ENCODE data around the gene BATF.
A peak's percentile ranks its signal among the peaks of the same experiment; 100 is the strongest.
"Not testable (repeated sequence)": the region's sequence is repeated elsewhere in the genome, so short reads cannot be mapped to it uniquely, and the experiment has no call there.

BATF gene

GRCh38 chr14:75522224-75522982, at the start of gene BATF:
Gene BATF (plus strand): TSS chr14:75522469. CDS start chr14:75522683, 214 bp downstream.
- Mint-ChIP-seq H3K9me3 (no peaks in the 10 kb centered on the region), H3K4me3 (peak within 1 kb of the TSS; percentile 97), H3K27ac (peak within 1 kb of the TSS; percentile 99), H3K36me3 (ENCODE audit: low read depth) (peaks cover 42% of the 10 kb centered on the region), H3K27me3 (no peaks in the 10 kb centered on the region), H3K4me1 (peaks cover 66% of the 10 kb centered on the region)
- peak; percentile 74 for ATAC-seq
- peak; percentile 69 for DNase-seq

GRCh38 chr14:75474127-75474526, 48.1 kb upstream of the BATF start:
- H3K27ac Mint-ChIP-seq; H3K4me1 Mint-ChIP-seq; H3K36me3 Mint-ChIP-seq (ENCODE audit: low read depth); H3K27me3 Mint-ChIP-seq; H3K9me3 Mint-ChIP-seq; DNase-seq; ATAC-seq; H3K4me3 Mint-ChIP-seq: not testable (repeated sequence)

DNA sequence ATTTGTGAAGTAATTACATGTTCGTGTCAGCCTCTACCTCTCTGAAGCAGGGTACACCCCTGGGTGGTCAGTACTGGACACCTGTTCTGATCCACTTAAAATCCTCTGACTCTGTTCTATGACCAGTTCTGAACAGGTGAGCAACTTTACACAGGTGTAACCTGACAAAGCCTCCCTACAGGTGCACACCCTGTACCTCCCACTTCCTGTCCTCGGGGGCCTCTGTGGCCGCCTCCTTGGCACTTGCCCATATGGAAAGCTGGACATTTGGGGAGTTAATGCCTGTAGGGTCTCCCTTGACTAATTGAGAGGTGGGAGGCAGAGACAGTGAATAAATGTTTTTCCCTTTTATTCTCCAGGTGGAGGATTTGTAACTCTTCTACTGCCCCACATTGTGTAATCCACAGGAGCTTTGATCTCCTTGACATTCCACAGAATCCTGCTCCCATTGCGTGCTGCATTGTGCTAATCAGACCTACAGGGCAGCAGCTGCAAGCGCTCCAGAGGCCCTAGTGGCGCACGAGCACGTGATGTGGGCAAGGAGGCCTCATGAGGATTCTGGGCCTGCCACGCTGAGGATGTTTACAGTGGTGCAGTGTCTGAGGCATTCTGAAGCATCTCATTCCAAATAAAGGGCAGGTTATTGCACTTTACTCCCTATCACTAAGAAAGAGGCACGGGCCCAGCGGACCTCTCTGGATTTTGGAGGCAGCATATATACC, 45.8 kb upstream of the BATF start:
- Mint-ChIP-seq H3K27ac (no peak overlapping the region), H3K36me3 (ENCODE audit: low read depth) (no peaks in the 10 kb centered on the region), H3K27me3 (peaks cover 5% of the 10 kb centered on the region), H3K9me3 (no peaks in the 10 kb centered on the region), H3K4me1 (no peaks in the 10 kb centered on the region), H3K4me3 (no peak overlapping the region)
- ATAC-seq (no peak), DNase-seq (no peak)

DNA sequence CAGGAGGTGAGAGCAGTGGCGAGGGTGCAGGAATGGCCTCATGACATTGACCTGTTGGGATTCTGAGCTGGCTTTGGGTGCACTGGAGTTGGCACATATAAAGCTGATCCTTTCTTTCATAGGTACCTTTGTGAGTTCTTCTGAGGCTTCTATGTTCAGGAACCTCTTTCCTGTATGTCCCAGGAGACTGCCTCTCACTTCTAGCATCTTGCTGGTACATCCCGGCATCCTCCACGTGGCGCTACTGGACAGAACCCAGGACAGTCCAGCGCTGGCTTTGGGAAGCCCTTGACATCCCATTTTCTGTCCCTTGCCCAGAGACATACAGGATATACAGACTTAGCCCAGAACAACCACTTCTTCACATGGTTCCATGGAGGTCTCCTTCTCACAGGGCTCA, 44.4 kb upstream of the BATF start:
- ATAC-seq (no peak), DNase-seq (no peak)
- Mint-ChIP-seq H3K36me3 (ENCODE audit: low read depth) (no peaks in the 10 kb centered on the region), H3K4me1 (no peaks in the 10 kb centered on the region), H3K9me3 (no peaks in the 10 kb centered on the region), H3K4me3 (no peak overlapping the region), H3K27ac (no peak overlapping the region), H3K27me3 (peaks cover 5% of the 10 kb centered on the region)

- no peaks in the 10 kb centered on the region for H3K9me3 Mint-ChIP-seq
- no peak for ATAC-seq
- no peak overlapping the region for H3K27ac Mint-ChIP-seq
- H3K4me1 Mint-ChIP-seq: no peaks in the 10 kb centered on the region
- no peak for DNase-seq
- no peaks in the 10 kb centered on the region for H3K36me3 Mint-ChIP-seq (ENCODE audit: low read depth)
- H3K4me3 Mint-ChIP-seq: no peak overlapping the region
- peaks cover 4% of the 10 kb centered on the region for H3K27me3 Mint-ChIP-seq
These were observed 42.3 kb upstream of the BATF start for GRCh38 chr14:75479770-75480600.

DNA sequence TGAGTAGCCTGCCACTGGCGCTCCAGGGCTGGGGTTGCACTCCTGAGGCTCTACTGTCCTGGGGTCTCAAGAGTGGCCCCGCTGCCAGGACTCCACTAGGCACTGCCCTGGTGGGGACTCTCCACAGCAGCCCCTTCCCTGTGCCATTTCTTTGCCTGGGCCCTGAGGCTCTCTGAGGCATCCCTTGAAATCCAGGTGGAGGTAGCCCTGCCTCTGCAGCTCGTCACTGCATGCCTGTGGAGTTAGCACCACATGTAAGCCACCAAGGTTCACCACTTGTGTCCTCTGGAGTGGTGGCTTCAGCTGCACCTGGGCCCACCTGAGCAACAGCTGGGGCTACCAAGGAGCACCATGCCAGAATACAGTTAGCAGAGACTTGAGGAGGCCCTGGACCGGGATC, 39.9 kb upstream of the BATF start:
- no peaks in the 10 kb centered on the region for H3K36me3 Mint-ChIP-seq (ENCODE audit: low read depth)
- peaks cover 14% of the 10 kb centered on the region for H3K4me1 Mint-ChIP-seq
- no peak overlapping the region for H3K27ac Mint-ChIP-seq
- DNase-seq (no peak), ATAC-seq (no peak)
- H3K9me3 Mint-ChIP-seq: no peaks in the 10 kb centered on the region
- no peak overlapping the region for H3K4me3 Mint-ChIP-seq
- peaks cover 9% of the 10 kb centered on the region for H3K27me3 Mint-ChIP-seq

DNA sequence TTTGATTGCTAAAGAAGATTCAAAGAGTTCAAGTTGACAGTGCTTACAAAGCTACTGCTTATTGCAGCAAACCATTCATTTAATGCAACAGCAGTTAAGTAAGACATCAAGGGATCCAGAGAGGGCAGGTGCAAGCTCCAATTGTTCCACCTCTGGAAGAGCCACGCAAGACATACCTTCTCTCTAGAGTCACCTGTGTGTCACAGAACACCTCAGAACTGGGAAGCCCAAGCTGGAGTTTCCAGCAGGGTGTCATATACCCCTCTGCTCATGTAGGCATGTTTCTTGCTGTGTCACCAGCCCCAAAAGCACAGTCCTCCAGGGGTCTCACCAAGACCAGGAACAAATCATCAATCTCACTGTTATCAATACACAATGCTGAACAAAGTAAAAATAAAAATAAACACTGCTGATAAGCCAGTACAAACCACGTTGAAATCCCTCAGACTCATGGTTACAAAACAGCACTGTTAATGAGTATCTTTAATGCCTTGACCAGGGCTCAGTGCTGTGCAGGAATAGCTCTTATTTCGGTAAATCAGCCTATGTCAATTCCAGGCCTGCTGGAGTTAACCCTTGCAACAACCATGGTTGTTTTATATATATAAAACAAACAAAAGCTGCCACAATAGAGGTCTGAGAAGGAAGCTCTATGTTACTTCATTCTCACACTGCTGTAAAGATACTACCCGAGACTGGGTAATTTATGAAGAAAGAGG, 37.4 kb upstream of the BATF start:
- ATAC-seq (no peak), DNase-seq (no peak)
- H3K27me3 Mint-ChIP-seq: peaks cover 8% of the 10 kb centered on the region
- no peaks in the 10 kb centered on the region for H3K9me3 Mint-ChIP-seq
- no peaks in the 10 kb centered on the region for H3K36me3 Mint-ChIP-seq (ENCODE audit: low read depth)
- peaks cover 30% of the 10 kb centered on the region for H3K4me1 Mint-ChIP-seq
- H3K27ac Mint-ChIP-seq: no peak overlapping the region
- no peak overlapping the region for H3K4me3 Mint-ChIP-seq

- Mint-ChIP-seq H3K27me3 (peaks cover 6% of the 10 kb centered on the region), H3K36me3 (ENCODE audit: low read depth) (no peaks in the 10 kb centered on the region), H3K4me1 (peaks cover 31% of the 10 kb centered on the region), H3K27ac (no peak overlapping the region), H3K4me3 (no peak overlapping the region), H3K9me3 (no peaks in the 10 kb centered on the region)
- DNase-seq (no peak), ATAC-seq (no peak)
These were observed 36.0 kb upstream of the BATF start for GRCh38 chr14:75486318-75486717.

DNA sequence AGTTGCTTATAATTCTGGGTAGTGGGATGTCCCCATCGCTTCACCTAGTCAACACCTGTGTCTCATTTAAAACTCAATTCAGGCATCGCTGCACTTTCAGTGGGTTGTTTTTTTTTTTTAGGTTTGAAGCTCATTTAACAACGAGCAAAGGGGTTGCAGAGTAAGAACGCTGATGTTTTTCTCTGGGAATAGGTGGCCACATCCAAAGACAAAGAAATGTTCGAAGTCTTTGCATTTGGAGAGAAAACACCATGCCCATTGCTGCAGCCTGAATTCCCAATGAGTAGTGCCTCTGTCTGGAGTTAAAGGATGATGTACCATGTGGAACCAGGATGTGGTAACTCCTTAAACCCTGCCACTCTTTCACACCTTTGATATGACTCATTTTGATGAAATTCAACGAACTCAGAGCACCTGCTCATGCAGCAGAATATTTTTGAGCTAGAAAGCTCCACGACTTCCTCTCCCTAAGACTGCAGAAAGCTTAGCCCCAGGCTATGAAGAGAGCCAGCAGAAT, 35.1 kb upstream of the BATF start:
- Mint-ChIP-seq H3K27ac (no peak overlapping the region), H3K36me3 (ENCODE audit: low read depth) (no peaks in the 10 kb centered on the region), H3K4me1 (peaks cover 37% of the 10 kb centered on the region), H3K9me3 (no peaks in the 10 kb centered on the region), H3K27me3 (peaks cover 6% of the 10 kb centered on the region), H3K4me3 (no peak overlapping the region)
- ATAC-seq (peak; percentile 87), DNase-seq (no peak)

DNA sequence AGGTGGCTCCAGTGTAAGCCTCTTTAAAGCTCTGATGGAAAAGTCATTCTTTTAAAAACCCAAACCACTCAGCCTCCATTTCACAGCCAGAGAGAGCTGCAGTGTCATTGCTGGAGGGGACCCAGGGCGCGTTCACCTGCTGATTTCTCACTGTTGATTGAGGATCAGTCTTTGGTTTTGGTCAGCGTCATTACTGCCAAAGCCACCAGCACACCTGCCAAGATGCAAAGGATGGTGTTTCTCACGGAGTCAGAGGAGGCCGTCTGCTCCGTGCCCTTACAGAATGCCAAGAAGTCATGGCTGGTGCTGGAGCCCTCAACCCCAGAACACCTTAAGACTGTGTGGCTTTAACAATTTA, 32.8 kb upstream of the BATF start:
- Mint-ChIP-seq H3K4me1 (peaks cover 58% of the 10 kb centered on the region), H3K27me3 (peaks cover 6% of the 10 kb centered on the region), H3K9me3 (no peaks in the 10 kb centered on the region), H3K27ac (no peak overlapping the region), H3K36me3 (ENCODE audit: low read depth) (no peaks in the 10 kb centered on the region), H3K4me3 (no peak overlapping the region)
- no peak for ATAC-seq
- no peak for DNase-seq

DNA sequence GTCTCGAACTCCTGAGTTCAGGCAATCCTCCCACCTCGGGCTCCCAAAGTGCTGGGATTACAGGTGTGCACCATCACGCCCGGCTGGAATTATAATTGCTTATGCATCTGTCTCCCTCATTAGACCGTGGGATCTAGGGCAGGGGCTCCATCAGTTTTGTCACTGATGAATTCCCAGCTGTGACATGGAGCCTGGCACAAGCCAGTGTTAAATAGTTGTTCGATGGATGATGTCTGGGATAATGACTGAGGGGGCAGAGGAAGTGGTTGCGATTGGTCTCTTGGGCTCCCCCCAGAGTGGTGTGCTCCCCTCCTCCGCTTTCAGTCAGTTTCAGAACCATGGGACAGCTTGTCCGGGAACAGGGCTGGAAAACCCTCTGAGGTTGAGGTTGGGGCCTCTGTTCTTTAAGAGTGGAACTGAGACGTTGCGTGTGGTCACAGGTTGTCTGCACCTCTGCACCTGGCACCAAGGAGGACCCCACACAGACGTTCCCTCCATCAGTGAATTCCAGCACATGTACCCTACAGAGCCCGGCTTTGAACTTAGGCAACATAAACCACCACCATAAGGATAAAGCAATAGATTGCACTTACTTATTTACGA, 30.8 kb upstream of the BATF start:
- DNase-seq (no peak), ATAC-seq (no peak)
- Mint-ChIP-seq H3K4me3 (no peak overlapping the region), H3K27ac (no peak overlapping the region), H3K36me3 (ENCODE audit: low read depth) (no peaks in the 10 kb centered on the region), H3K4me1 (peaks cover 73% of the 10 kb centered on the region), H3K27me3 (peaks cover 3% of the 10 kb centered on the region), H3K9me3 (no peaks in the 10 kb centered on the region)

DNA sequence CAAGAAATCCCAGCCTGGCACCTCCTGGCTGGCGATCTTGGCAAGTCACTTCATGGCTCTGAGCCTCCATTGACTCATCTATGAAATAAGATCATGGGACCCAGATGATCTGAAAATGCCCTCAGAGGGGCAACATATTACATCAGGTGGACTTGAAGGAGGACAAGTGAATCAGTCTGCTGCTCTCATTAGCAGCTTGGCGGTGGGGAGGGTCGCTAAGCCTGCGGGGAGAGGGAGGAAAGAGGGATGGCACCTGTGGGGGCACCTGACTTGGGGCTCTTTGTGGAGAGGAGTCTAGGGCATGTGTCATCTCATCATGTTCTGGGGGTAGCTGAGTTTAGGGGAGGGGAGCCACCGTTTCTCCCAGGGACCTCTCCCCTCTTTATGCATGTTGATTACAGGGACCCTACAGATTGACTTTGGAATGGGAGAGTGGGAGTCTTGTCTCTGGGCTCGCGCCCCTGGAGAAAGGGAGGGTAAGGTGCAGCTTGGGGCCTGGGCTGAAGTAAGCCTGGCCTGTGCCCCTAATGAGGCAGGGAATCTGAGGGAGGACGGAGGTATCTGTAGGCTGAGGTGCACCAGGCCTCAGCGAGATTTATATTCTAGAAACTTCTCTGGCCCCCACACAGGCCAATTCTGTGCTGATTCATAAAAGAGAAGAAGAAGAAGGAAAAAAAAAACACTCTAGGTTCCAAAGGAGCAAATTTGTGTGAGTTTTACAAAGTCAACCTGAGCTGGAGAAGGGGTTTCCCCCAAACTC, 29.3 kb upstream of the BATF start:
- Mint-ChIP-seq H3K36me3 (ENCODE audit: low read depth) (no peaks in the 10 kb centered on the region), H3K4me1 (peaks cover 78% of the 10 kb centered on the region), H3K27ac (peak overlapping the region; percentile 46), H3K4me3 (no peak overlapping the region), H3K9me3 (no peaks in the 10 kb centered on the region), H3K27me3 (no peaks in the 10 kb centered on the region)
- ATAC-seq (no peak), DNase-seq (no peak)

DNA sequence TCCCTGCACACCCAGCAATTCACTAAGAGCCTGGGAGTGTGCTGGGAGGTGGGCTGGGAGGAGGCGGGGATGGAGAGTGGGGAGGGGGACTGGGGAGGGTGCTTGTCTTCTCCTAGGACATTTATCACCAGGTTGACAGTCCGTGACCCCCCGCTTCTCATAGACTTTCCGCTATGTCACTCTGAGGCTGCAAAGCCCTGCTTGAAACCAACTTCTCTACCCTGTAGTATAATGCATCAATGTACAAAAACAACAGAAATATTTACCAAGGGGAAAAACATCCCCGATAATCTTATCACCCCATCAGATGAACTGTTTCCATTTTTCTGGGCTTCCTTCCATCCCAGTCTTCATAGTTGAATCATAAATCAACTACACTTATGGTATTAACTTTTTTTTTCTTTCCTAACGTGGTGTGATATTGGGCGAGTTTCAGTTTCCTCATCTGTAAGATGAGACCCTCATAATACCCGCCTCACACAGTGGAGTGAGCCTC, 28.6 kb upstream of the BATF start:
- Mint-ChIP-seq H3K4me3 (no peak overlapping the region), H3K36me3 (ENCODE audit: low read depth) (no peaks in the 10 kb centered on the region), H3K4me1 (peaks cover 77% of the 10 kb centered on the region), H3K27ac (peak overlapping the region; percentile 46), H3K27me3 (no peaks in the 10 kb centered on the region), H3K9me3 (no peaks in the 10 kb centered on the region)
- DNase-seq: no peak
- peak; percentile 17 for ATAC-seq
